Measurements from ENCODE around the gene PACSIN1.

DNA sequence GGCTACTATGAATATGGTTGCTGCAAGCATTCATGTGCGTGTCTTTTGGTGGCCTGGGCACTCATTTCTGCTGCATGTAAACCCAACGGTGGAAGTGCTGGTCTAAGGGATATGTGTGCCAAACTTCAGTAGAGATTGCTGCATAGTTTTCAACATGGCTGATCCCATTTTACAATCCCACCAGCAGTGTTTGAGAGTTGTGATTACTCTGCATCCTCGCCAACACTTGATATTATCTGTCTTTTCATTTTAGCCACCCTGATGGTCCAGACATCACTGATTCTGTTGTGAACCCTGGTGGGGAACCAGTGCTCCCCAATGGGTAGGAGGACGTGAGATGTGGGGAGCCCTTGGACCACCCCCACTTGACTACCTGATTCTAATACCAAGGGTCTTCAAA, 27.5 kb downstream of the PACSIN1 start:
- TF ChIP-seq CTCF (IDR thresholded peaks at IDR 0.05) (no peak), POLR2AphosphoS5 (IDR thresholded peaks at IDR 0.05) (no peak), EP300 (IDR thresholded peaks at IDR 0.05) (no peak)
